Transverse colon (tissue), 4 donors: Measurements from ENCODE around the gene ANO1. TPM values are rescaled to one million over a fixed set of nuclear protein-coding genes. Genes with fewer than 3 reads are reported as not detected.

Source experiments
- DNase-seq: peaks from one replicate; pipeline ENCODE4 v3.0.0-alpha.2; 2019
- H3K27ac ChIP-seq, 4 donors: fragments of 200-600 bp; sonication (generic); 2 replicates each; pipeline ENCODE4 v1.5.1; 2016 to 2018; ENCODE audit warnings: inconsistent platforms in 4 of 4
- H3K27me3 ChIP-seq: fragments of 200-600 bp; sonication (generic); 2 replicates; pipeline ENCODE4 v1.5.1; 2017; ENCODE audit warnings: inconsistent platforms
- H3K36me3 ChIP-seq, 4 donors: fragments of 200-600 bp; sonication (generic); 2 replicates each; pipeline ENCODE4 v1.5.1; 2017 to 2019; ENCODE audit warnings: inconsistent platforms in 4 of 4
- H3K4me1 ChIP-seq, 4 donors: fragments of 200-600 bp; sonication (generic); 2 replicates each; pipeline ENCODE4 v1.5.1; 2017 to 2020; ENCODE audit warnings: inconsistent platforms in 4 of 4
- H3K4me3 ChIP-seq, 4 donors: fragments of 200-600 bp; sonication (generic); 1 replicate in 1 of 4; 2 replicates in 3 of 4; pipeline versions ENCODE4 v1.5.1 to v1.6.1; 2017 to 2019; ENCODE audit warnings: inconsistent platforms in 4 of 4
- H3K9me3 ChIP-seq, 2 donors: fragments of 200-600 bp; sonication (generic); 2 replicates each; pipeline ENCODE4 v1.5.1; 2017 to 2019; ENCODE audit warnings: inconsistent platforms in 2 of 2
- EP300 ChIP-seq: sonication (generic); formaldehyde crosslinking; IDR thresholded peaks from one replicate; pipeline ENCODE4 v1.6.1; 2017; ENCODE audit warnings: antibody characterized with exemption, low read depth
- POLR2A ChIP-seq: fragments of 450-650 bp; IDR thresholded peaks from one replicate; pipeline ENCODE4 v1.6.1; 2016; ENCODE audit warnings: antibody characterized with exemption, mild to moderate bottlenecking, moderate library complexity
- POLR2AphosphoS5 ChIP-seq, 3 donors: sonication (generic); formaldehyde crosslinking; IDR thresholded peaks; one replicate each; pipeline ENCODE4 v1.6.1; 2016; ENCODE audit warnings: antibody characterized with exemption in 3 of 3
- WGBS, 2 donors: methylation state at CpG; one replicate each; pipeline ENCODE4 v1.1.5; 2018; ENCODE audit warnings: low coverage in 1 of 2; 5-methylcytosine and 5-hydroxymethylcytosine counted together
- in situ Hi-C, 4 donors: fragments of 200-750 bp; cut with MboI; loops; one replicate each; pipeline versions ENCODE4 v1.15.0 to v1.15.1; 2017; ENCODE audit warnings: low sequenced_read_pairs in 3 of 4, low pct_ligation_motif_present in 1 of 4, low pct_unique_long_range_greater_than_20kb in 1 of 4
- intact Hi-C: fragments of 100-400 bp; cut with DNase I; formaldehyde crosslinking; loops from one replicate; pipeline ENCODE4 v1.15.1; 2023; ENCODE audit warnings: low total_unique reads
- total RNA-seq, 4 donors: library from RNA; depleted of rRNA; stranded (reverse); fragments of >200 nt; gene quantifications; one replicate each; pipeline ENCODE4 v1.1.0, GENCODE V29; 2016
- TF ChIP-seq, protein P1 (sequence below), 5 experiments: fragments of 200-600 bp in 3 of 5; fragments of 450-650 bp in 2 of 5; sonication (generic) in 3 of 5; IDR thresholded peaks; 1 replicate in 2 of 5; 2 replicates in 3 of 5; pipeline ENCODE4 v1.5.1; 2016 to 2017; ENCODE audit warnings: antibody characterized with exemption in 5 of 5, inconsistent platforms in 3 of 5, mild to moderate bottlenecking in 2 of 5, moderate library complexity in 1 of 5

The ANO1 gene
- total RNA-seq, 4 donors from 2014 or later = 7.9 to 20.9 (median 11.3) TPM

DNA sequence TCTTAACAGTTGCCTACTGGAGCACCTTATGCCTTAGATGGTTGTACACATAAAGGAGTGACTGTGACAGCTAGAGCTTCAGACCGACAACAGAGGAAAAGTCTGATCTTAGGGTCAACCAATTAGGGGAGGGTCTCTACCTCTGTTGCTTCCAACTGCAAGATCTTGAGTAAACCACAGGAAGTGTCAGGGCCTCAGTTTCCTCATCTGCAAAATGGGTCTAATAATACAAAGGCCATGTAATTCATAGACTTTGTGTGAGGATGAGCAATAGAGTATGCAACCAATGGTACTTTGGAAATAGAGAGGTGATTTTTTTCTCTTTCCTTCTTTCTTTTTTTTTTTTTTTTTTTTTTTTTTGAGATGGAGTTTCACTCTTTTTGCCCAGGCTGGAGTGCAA lies 16.4 kb upstream of the ANO1 start:
- no peaks in the 10 kb centered on the region for H3K36me3 ChIP-seq
- no peak overlapping the region for H3K4me3 ChIP-seq
- no peaks in the 10 kb centered on the region for H3K9me3 ChIP-seq
- TF ChIP-seq POLR2AphosphoS5 (IDR thresholded peaks at IDR 0.05) (no peak), POLR2A (no peak), EP300 (no peak)
- TF ChIP-seq, protein P1, sequence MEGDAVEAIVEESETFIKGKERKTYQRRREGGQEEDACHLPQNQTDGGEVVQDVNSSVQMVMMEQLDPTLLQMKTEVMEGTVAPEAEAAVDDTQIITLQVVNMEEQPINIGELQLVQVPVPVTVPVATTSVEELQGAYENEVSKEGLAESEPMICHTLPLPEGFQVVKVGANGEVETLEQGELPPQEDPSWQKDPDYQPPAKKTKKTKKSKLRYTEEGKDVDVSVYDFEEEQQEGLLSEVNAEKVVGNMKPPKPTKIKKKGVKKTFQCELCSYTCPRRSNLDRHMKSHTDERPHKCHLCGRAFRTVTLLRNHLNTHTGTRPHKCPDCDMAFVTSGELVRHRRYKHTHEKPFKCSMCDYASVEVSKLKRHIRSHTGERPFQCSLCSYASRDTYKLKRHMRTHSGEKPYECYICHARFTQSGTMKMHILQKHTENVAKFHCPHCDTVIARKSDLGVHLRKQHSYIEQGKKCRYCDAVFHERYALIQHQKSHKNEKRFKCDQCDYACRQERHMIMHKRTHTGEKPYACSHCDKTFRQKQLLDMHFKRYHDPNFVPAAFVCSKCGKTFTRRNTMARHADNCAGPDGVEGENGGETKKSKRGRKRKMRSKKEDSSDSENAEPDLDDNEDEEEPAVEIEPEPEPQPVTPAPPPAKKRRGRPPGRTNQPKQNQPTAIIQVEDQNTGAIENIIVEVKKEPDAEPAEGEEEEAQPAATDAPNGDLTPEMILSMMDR (IDR thresholded peaks at IDR 0.05) = no peak
- H3K4me1 ChIP-seq = peaks cover 0 to 4% (median 0%) of the 10 kb centered on the region in 4 donors
- intact Hi-C loops = no loop called here
- no peak for DNase-seq
- peaks cover 11% of the 10 kb centered on the region for H3K27me3 ChIP-seq
- in situ Hi-C loops = no loop called here
- H3K27ac ChIP-seq = no peak overlapping the region
- WGBS, 2 donors = 77 to 88% methylated on average over 1 of the region's 1 CpG

DNA sequence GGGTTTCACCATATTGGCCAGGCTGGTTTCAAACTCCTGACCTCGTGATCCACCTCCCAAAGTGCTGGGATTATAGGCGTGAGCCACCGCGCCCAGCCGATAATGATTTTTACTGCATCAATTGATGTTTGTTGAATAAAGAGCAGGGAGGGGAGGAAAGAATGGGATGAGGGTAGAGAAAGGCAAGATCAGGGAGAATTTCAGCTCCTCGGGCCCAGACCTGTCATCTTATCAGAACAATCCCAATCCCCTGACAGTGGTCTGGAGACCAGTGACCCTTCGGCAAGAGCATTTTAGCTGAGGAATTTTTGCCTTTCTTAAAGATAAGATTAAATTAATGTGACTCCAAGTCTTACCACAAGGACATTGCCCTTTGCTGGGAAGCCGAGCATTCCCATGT lies 15.0 kb upstream of the ANO1 start:
- Histone ChIP-seq H3K4me3 (no peak overlapping the region), H3K27me3 (peaks cover 16% of the 10 kb centered on the region), H3K27ac (no peak overlapping the region), H3K36me3 (no peaks in the 10 kb centered on the region), H3K4me1 (no peaks in the 10 kb centered on the region), H3K9me3 (no peaks in the 10 kb centered on the region)
- TF ChIP-seq POLR2A (no peak), EP300 (no peak), POLR2AphosphoS5 (IDR thresholded peaks at IDR 0.05) (no peak)
- TF ChIP-seq, protein P1 (IDR thresholded peaks at IDR 0.05) = no peak
- DNase-seq = no peak
- in situ Hi-C loops (no loop called here), intact Hi-C loops (no loop called here)
- 66 to 74% methylated on average over 5 to 8 of the region's 8 CpGs for WGBS, 2 donors

DNA sequence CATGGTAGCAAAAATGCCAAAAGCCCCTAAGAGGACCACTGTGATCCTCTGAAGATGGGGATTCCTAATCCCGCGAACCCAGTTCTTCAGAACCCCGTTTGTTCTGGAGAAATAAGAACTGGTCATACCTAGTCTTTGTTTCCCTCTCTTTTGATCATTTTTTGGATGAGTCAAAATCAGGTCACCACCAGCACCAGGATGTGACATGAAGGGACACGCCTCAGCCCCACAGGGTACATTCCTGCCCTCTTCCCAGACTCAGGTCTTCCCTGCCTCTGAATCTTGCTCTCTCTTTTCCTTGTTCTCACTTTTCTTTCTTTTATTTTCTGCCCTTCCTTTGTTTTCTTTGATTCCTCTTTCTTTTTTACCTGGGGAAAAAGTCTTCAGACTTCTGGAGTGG lies 14.6 kb upstream of the ANO1 start:
- Histone ChIP-seq H3K27me3 (peaks cover 21% of the 10 kb centered on the region), H3K9me3 (no peaks in the 10 kb centered on the region), H3K4me3 (no peak overlapping the region), H3K27ac (no peak overlapping the region), H3K4me1 (no peaks in the 10 kb centered on the region), H3K36me3 (no peaks in the 10 kb centered on the region)
- TF ChIP-seq, protein P1 (IDR thresholded peaks at IDR 0.05) = no peak
- TF ChIP-seq POLR2AphosphoS5 (IDR thresholded peaks at IDR 0.05) = no peak
- no peak for TF ChIP-seq POLR2A
- TF ChIP-seq EP300 = no peak
- in situ Hi-C loops (no loop called here), intact Hi-C loops (no loop called here)
- 85 to 89% methylated on average over 3 to 4 of the region's 4 CpGs for WGBS, 2 donors
- no peak for DNase-seq

DNA sequence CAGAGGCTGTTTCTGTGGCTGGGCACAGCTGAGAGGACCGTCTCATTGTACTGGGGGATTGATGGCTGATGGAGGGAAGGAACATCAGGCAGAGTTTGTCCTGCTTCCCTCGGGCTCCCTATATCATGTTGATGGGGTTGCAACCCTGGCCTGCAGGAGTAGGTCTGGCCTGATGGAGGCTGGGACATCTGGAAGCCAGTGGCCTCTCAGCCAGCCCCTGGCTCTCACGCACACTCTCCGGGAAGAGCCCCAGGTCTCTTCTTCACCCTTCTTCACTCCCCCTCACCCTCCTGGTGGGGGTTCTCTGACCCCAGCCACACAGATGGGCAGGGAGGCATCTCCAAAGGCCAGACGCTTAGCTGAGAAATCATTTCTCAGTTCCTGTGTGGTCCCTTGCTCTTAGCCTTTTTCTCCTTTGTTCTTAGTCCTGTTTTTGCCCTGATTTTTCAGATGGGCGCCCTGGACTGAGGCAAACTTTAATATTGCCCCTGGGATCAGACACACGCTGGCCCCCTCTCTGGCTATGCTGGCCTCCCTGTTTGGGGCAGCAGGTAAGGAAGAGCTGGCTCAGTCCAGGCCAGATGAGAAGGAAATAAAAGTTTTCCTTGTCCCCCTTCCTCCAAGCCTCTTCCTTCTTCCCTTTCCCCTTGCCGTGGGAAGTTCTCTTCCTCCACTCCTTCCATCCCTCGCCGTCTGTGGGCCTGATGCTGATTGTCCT lies 13.9 kb upstream of the ANO1 start:
- no peaks in the 10 kb centered on the region for H3K4me1 ChIP-seq
- no peaks in the 10 kb centered on the region for H3K36me3 ChIP-seq
- H3K4me3 ChIP-seq = no peak overlapping the region
- H3K9me3 ChIP-seq = no peaks in the 10 kb centered on the region
- TF ChIP-seq EP300 = no peak
- no peak for TF ChIP-seq POLR2A
- no peak for TF ChIP-seq POLR2AphosphoS5 (IDR thresholded peaks at IDR 0.05)
- TF ChIP-seq, protein P1 (IDR thresholded peaks at IDR 0.05) = no peak
- no peak for DNase-seq
- in situ Hi-C loops (no loop called here), intact Hi-C loops (no loop called here)
- 76 to 100% methylated on average over 2 to 10 of the region's 10 CpGs for WGBS, 2 donors
- H3K27ac ChIP-seq = no peak overlapping the region
- H3K27me3 ChIP-seq = peaks cover 27% of the 10 kb centered on the region
